Measurements from ENCODE around the gene PRKRA. TPM values are rescaled to one million over a fixed set of nuclear protein-coding genes. Genes with fewer than 3 reads are reported as not detected.

Gene PRKRA
- total and polyA plus RNA-seq, 2 donors (not counting 3 experiments of a cell fraction or from before 2014, with no cell fraction given): 31.0 to 46.6 TPM

GRCh38 chr2:178419123-178419522 is 31.9 kb downstream of the PRKRA start:
- DNase-seq (ENCODE audit: low read depth, low spot score) (peak; percentile 48), FAIRE-seq (no peak)
- Histone ChIP-seq H3K27ac (ENCODE audit: insufficient read depth, low read depth, low read length) (no peak overlapping the region), H3K79me2 (ENCODE audit: control insufficient read depth, insufficient read depth, low read length) (no peaks in the 10 kb centered on the region), H3K4me3 (replicated peaks in 1 of 3; ENCODE audit: insufficient read depth in 1 of 3, low read depth in 1 of 3, low read length in 3 of 3) (no peak overlapping the region), H4K20me1 (replicated peaks; ENCODE audit: control insufficient read depth, extremely low read depth, insufficient read depth, low read length) (no peaks in the 10 kb centered on the region), H3K9ac (replicated peaks; ENCODE audit: extremely low read depth, insufficient read depth, low read length) (no peak overlapping the region), H3K9me1 (replicated peaks; ENCODE audit: control insufficient read depth, extremely low read depth, insufficient read depth, low read length) (no peaks in the 10 kb centered on the region), H3K36me3 (ENCODE audit: control insufficient read depth in 2 of 2, extremely low read depth in 1 of 2, insufficient read depth in 2 of 2, low read length in 2 of 2) (peaks cover 0 to 2% of the 10 kb centered on the region in 2 experiments), H3K9me3 (replicated peaks; ENCODE audit: control insufficient read depth, insufficient read depth, low read length) (no peaks in the 10 kb centered on the region), H2AFZ (ENCODE audit: low read depth, low read length) (no peak overlapping the region), H3K27me3 (ENCODE audit: control insufficient read depth in 2 of 2, insufficient read depth in 2 of 2, low read length in 2 of 2) (no peaks in the 10 kb centered on the region), H3K4me1 (ENCODE audit: control insufficient read depth, extremely low read depth, insufficient read depth, low read length) (peaks cover 8% of the 10 kb centered on the region), H3K4me2 (ENCODE audit: insufficient read depth, low read length) (no peak overlapping the region)
- BruUV-seq (replicated peaks): no TSS peak
- dilution Hi-C loops (cut with MboI; ENCODE audit: extremely low pct_ligation_motif_present, low sequenced_read_pairs) (no loop called here), intact Hi-C loops (cut with micrococcal nuclease) (no loop called here)
- ChIA-PET POLR2A (no interaction called here), CTCF (interaction anchor here (0.6 to 3.3 kb wide), 35 partner anchors 10 to 647 kb away, joined by 3 to 42 read pairs (median 4); partner anchors contain the start of genes PJVK, PRKRA and RBM45)
- TF ChIP-seq CTCF (IDR thresholded peaks at IDR 0.05; ENCODE audit: extremely low read depth in 1 of 2, insufficient read depth in 1 of 2, low read depth in 1 of 2, low read length in 2 of 2) (peak in 1 of 2 donors; percentile 10), POLR2A (IDR thresholded peaks at IDR 0.05; ENCODE audit: low read depth, low read length) (no peak)

GRCh38 chr2:178418426-178418825 is 32.5 kb downstream of the PRKRA start:
- H3K9ac ChIP-seq (replicated peaks; ENCODE audit: extremely low read depth, insufficient read depth, low read length): no peak overlapping the region
- H3K79me2 ChIP-seq (ENCODE audit: control insufficient read depth, insufficient read depth, low read length): no peaks in the 10 kb centered on the region
- H3K27me3 ChIP-seq (ENCODE audit: control insufficient read depth in 2 of 2, insufficient read depth in 2 of 2, low read length in 2 of 2): no peaks in the 10 kb centered on the region
- no peak for DNase-seq (ENCODE audit: low read depth, low spot score)
- FAIRE-seq: peak; percentile 31
- TF ChIP-seq POLR2AphosphoS5 (IDR thresholded peaks at IDR 0.05; ENCODE audit: insufficient read depth, low read depth, low read length): no peak
- no peak for TF ChIP-seq EZH2 (IDR thresholded peaks at IDR 0.05; ENCODE audit: borderline replicate concordance, low read depth, low read length, severe bottlenecking)
- TF ChIP-seq CTCF (IDR thresholded peaks at IDR 0.05; ENCODE audit: extremely low read depth in 1 of 2, insufficient read depth in 1 of 2, low read depth in 1 of 2, low read length in 2 of 2): no peak
- no peak for TF ChIP-seq MAX (IDR thresholded peaks at IDR 0.05; ENCODE audit: insufficient read depth, insufficient read length)
- TF ChIP-seq FOS (IDR thresholded peaks at IDR 0.05; ENCODE audit: borderline replicate concordance, insufficient read depth, low read length): no peak
- H3K4me3 ChIP-seq (replicated peaks in 1 of 3; ENCODE audit: insufficient read depth in 1 of 3, low read depth in 1 of 3, low read length in 3 of 3): no peak overlapping the region
- H3K9me3 ChIP-seq (replicated peaks; ENCODE audit: control insufficient read depth, insufficient read depth, low read length): no peaks in the 10 kb centered on the region
- no peak overlapping the region for H3K4me2 ChIP-seq (ENCODE audit: insufficient read depth, low read length)
- dilution Hi-C loops (cut with MboI; ENCODE audit: extremely low pct_ligation_motif_present, low sequenced_read_pairs): no loop called here
- H3K4me1 ChIP-seq (ENCODE audit: control insufficient read depth, extremely low read depth, insufficient read depth, low read length): peaks cover 8% of the 10 kb centered on the region
- no TSS peak for BruUV-seq (replicated peaks)
- H4K20me1 ChIP-seq (replicated peaks; ENCODE audit: control insufficient read depth, extremely low read depth, insufficient read depth, low read length): no peaks in the 10 kb centered on the region
- no peak overlapping the region for H3K27ac ChIP-seq (ENCODE audit: insufficient read depth, low read depth, low read length)
- ChIA-PET CTCF (interaction anchor here (0.9 to 3.3 kb wide), 12 partner anchors 13 to 646 kb away, joined by 3 to 42 read pairs (median 7); partner anchors contain the start of gene RBM45), POLR2A (no interaction called here)
- intact Hi-C loops (cut with micrococcal nuclease): no loop called here
- H3K9me1 ChIP-seq (replicated peaks; ENCODE audit: control insufficient read depth, extremely low read depth, insufficient read depth, low read length): no peaks in the 10 kb centered on the region
- H3K36me3 ChIP-seq (ENCODE audit: control insufficient read depth in 2 of 2, extremely low read depth in 1 of 2, insufficient read depth in 2 of 2, low read length in 2 of 2): peaks cover 0 to 2% of the 10 kb centered on the region in 2 experiments
- no peak overlapping the region for H2AFZ ChIP-seq (ENCODE audit: low read depth, low read length)

Data from endothelial cell of umbilical vein (primary cell).